GM21526 (cell line): ENCODE data around the gene DMRTB1.

Experiments
- ATAC-seq: cut with Tn5 transposase; IDR thresholded peaks from one replicate; pipeline ENCODE4 v1.9.1; 2021; ENCODE audit warnings: moderate library complexity; ENCODE audit not compliant: unreplicated experiment, low FRiP score

DMRTB1 gene

DNA sequence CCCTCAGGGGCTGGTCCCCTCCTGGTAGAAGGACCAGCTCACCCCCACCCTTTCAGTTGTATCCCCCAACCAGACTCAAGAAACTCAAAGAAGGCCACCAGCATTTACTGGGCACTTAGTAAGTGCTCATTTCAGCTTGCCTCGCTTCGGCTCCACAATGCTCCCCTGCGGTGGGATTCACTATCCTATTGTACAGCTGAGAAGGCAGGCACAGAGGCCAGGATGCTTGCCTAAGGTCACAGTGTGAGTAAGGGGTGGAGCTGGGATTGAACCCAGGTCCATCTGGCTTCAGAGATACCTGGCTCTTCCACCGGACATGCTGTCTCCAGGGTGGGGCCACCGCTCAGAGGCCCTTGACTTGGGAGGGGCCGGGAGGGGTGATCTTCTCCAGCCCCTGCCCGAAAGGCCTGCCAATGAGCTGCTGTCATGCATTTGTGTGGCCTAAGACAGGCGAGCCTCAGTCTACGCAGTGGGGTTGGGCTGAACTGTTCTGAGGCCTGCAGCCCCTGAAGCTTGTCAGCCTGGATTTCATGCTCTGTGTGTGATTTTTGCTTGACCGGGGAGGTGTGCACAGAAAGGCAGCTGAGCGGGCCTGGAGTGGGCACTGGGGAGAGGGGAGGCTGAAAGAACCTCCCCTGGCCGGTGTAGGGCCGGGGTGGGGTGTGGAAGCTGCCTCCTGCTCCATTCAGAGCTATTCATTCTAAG lies 48.1 kb downstream of the DMRTB1 start:
- ATAC-seq: no peak

DNA sequence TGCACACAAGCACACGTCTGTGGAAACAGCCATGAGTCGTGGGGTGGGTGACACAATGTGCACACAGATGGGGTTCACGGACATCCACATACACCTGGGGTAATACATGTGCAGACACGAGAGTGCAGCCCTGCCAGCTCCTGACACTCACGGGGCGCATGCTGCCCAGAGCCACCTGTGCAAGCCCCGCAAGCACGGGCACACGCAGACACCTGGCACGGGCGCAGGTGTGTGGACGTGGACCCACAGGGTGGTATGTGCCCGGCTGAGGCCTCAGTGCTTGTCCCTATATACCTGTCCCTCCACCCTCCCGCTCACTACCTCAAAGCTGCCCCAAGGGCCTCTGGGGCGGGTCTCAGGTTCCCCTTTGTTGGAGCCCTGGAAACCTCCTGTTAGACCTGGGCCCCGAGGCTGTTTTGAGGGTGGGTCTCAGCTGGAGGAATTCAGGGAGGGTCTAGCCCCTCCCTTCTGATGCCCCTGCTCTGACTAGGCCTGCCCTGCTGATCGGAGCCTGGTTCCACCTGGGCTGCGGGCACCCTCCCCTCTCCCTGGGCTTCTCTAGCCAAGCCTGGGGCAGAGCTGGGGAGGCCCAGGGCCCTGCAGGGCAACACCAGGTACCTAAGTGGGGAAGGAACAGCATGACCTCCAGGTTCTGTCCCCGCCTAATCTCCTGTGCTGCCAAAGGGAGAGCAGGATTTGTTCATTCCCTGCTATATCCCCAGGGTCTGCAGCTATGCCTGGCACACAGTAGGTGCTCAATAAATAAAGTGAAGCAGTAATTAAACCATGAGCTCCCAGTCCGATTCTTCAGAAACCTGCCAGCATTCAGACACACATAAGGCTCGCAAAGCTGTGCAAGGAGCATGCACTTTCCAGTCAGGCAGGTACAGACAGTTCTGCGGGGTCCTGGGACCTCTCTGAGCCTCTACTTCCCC lies 49.1 kb downstream of the DMRTB1 start:
- no peak for ATAC-seq

GRCh38 chr1:53508991-53509666 lies 49.9 kb downstream of the DMRTB1 start:
- no peak for ATAC-seq

- ATAC-seq: no peak
Observed at GRCh38 chr1:53509775-53510174, 50.6 kb downstream of the DMRTB1 start.

- no peak for ATAC-seq
Observed at GRCh38 chr1:53510215-53510614, 51.0 kb downstream of the DMRTB1 start.

DNA sequence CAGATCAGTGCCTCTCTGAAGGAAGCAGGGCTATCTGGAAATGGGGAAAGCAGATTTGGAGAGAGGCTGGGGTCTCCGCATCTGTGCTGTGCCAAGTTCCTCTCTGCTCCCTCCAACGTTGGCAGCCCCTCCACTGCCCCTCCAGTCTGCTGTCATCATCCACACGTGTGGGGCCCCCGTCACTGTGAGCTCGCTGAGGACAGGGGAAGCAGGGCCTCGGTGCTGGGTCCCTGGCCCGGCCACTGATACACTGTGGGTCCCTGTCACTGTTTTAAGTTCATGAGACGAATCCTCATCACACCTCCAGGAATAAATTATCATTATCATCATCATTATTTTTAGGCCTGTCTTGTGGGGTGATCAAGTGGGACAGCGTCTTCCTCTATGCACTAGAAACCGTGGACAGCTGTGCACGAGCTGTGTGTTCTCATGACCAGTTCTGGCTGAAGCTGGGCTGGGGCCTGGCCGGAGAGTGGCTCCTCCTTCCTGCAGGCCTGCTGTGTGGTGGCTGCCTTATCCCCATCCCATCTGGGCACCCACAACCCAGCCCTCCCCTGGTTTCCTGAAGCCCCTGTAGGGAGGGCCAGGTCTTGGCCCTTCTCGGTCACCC lies 52.2 kb downstream of the DMRTB1 start:
- ATAC-seq: no peak

GRCh38 chr1:53511933-53512806 lies 53.0 kb downstream of the DMRTB1 start:
- no peak for ATAC-seq

- no peak for ATAC-seq
Observed at GRCh38 chr1:53512807-53513755, 53.9 kb downstream of the DMRTB1 start.

DNA sequence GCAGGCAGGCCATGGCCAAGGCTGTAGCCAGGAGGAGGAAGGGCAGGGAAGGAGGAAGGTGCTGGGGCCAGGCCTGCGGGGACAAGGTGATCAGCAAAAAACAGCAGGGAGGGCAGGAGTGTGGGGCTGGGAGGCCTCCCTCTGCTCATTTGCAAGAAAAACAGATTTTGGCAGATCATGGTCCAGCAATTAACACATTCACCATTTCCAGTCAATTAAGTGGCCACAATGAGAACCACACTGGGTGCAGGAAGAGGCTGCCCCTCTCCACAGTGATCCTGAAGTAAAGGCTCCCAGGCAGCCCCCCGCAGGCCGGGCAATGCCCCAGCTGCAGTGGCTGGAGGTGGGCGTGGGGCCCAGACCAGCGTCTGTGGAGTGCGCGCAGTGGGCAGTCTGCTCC lies 54.6 kb downstream of the DMRTB1 start:
- ATAC-seq: no peak

GRCh38 chr1:53514436-53514835 lies 55.2 kb downstream of the DMRTB1 start:
- ATAC-seq: no peak

GRCh38 chr1:53516181-53516580 lies 57.0 kb downstream of the DMRTB1 start:
- ATAC-seq: no peak
